ENCODE results near the gene TMEM131.

GRCh38 chr2:97861177-97861576, 134.6 kb downstream of the TMEM131 start:
- TF ChIP-seq MXI1 (IDR thresholded peaks at IDR 0.05; ENCODE audit: low read depth, low read length) (no peak), POLR2A (IDR thresholded peaks at IDR 0.05; ENCODE audit: low read depth, low read length) (no peak), CTCF (IDR thresholded peaks at IDR 0.05 in 2 of 3, conservative IDR thresholded peaks at IDR 0.05 in 1 of 3; ENCODE audit: control insufficient read depth in 2 of 3, extremely low read depth in 1 of 3, insufficient read depth in 1 of 3, low read depth in 3 of 3, low read length in 3 of 3) (no peak), MYC (IDR thresholded peaks at IDR 0.05; ENCODE audit: insufficient read depth, insufficient read length, insufficient replicate concordance, low read length, severe bottlenecking) (no peak), POLR2AphosphoS5 (IDR thresholded peaks at IDR 0.05; ENCODE audit: low read length) (no peak), RAD21 (IDR thresholded peaks at IDR 0.05; ENCODE audit: insufficient read depth, low read depth, low read length) (no peak), ETV6 (conservative IDR thresholded peaks at IDR 0.05 in 1 of 2, IDR thresholded peaks at IDR 0.05 in 1 of 2; ENCODE audit: borderline replicate concordance in 1 of 2, low read depth in 1 of 2) (no peak), SP1 (IDR thresholded peaks at IDR 0.05; ENCODE audit: low read depth, low read length) (no peak), EP300 (IDR thresholded peaks at IDR 0.05; ENCODE audit: borderline replicate concordance in 1 of 2, control insufficient read depth in 1 of 2, low read depth in 2 of 2, low read length in 2 of 2) (no peak), REST (IDR thresholded peaks at IDR 0.05; ENCODE audit: low read depth, low read length) (no peak), NFYB (IDR thresholded peaks at IDR 0.05; ENCODE audit: insufficient read depth, low read depth, low read length) (no peak), CHD2 (IDR thresholded peaks at IDR 0.05; ENCODE audit: borderline replicate concordance, low read depth, low read length) (no peak)
- TF ChIP-seq, protein P1, sequence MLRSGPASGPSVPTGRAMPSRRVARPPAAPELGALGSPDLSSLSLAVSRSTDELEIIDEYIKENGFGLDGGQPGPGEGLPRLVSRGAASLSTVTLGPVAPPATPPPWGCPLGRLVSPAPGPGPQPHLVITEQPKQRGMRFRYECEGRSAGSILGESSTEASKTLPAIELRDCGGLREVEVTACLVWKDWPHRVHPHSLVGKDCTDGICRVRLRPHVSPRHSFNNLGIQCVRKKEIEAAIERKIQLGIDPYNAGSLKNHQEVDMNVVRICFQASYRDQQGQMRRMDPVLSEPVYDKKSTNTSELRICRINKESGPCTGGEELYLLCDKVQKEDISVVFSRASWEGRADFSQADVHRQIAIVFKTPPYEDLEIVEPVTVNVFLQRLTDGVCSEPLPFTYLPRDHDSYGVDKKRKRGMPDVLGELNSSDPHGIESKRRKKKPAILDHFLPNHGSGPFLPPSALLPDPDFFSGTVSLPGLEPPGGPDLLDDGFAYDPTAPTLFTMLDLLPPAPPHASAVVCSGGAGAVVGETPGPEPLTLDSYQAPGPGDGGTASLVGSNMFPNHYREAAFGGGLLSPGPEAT (IDR thresholded peaks at IDR 0.05; ENCODE audit: low read depth), result no peak

All from GM12878 (cell line).